Left ventricle myocardium inferior (tissue), 1 donor: ENCODE measurements around the gene CBLC. TPM values are rescaled to one million over a fixed set of nuclear protein-coding genes. Genes with fewer than 3 reads are reported as not detected.

Source experiments
- DNase-seq: peaks from one replicate; pipeline ENCODE4 v3.0.0-alpha.2; 2020
- H3K27ac ChIP-seq: fragments of 200-600 bp; replicated peaks from 2 replicates; pipeline ENCODE4 v1.8.0; 2021
- H3K27me3 ChIP-seq: fragments of 200-600 bp; 2 replicates; pipeline ENCODE4 v1.8.0; 2021; ENCODE audit warnings: low read depth
- H3K36me3 ChIP-seq: fragments of 200-600 bp; 2 replicates; pipeline ENCODE4 v1.8.0; 2021
- H3K4me1 ChIP-seq: fragments of 200-600 bp; 2 replicates; pipeline ENCODE4 v1.8.0; 2021
- H3K4me3 ChIP-seq: fragments of 200-600 bp; 2 replicates; pipeline ENCODE4 v1.8.0; 2021; ENCODE audit warnings: mild to moderate bottlenecking, moderate library complexity
- H3K9me3 ChIP-seq: fragments of 200-600 bp; replicated peaks from 2 replicates; pipeline ENCODE4 v1.8.0; 2021
- CTCF ChIP-seq: fragments of 200-600 bp; IDR thresholded peaks from 2 replicates; pipeline ENCODE4 v1.8.0; 2021; ENCODE audit warnings: antibody characterized with exemption, mild to moderate bottlenecking, borderline replicate concordance
- intact Hi-C: fragments of 100-400 bp; cut with micrococcal nuclease; formaldehyde crosslinking; loops from one replicate; pipeline ENCODE4 v1.11.0; 2022
- long read RNA-seq: library from polyadenylated mRNA; unstranded; transcript quantifications from one replicate; pipeline ENCODE4 v2.0.0, GENCODE V29; 2021
- total RNA-seq: library from RNA; stranded (reverse); fragmentation: NEBNext Ultra II Directional; extraction: Animal tissue kit (Norgen Biotek cat#: 25700); gene quantifications from one replicate; pipeline ENCODE4 v1.2.1, GENCODE V29; 2021
- donor health status: DM: no; HTN: yes; CAD: no; lungs with severe emphysema.

CBLC gene
- not detected for total RNA-seq
- long read RNA-seq: 0 reads

- Histone ChIP-seq H3K36me3 (no peaks in the 10 kb centered on the region), H3K9me3 (no peaks in the 10 kb centered on the region), H3K4me1 (no peaks in the 10 kb centered on the region), H3K4me3 (no peak within 1 kb of the TSS), H3K27me3 (peaks cover 18% of the 10 kb centered on the region), H3K27ac (no peak within 1 kb of the TSS)
- intact Hi-C loops: no loop called here
- no peak for DNase-seq
- no peak for TF ChIP-seq CTCF
These were observed at the start of gene CBLC for GRCh38 chr19:44777715-44778347. TSS of gene CBLC (plus strand) at chr19:44777890. CDS start at chr19:44777932, 42 bp downstream.

GRCh38 chr19:44728178-44728577 is 49.5 kb upstream of the CBLC start:
- H3K27me3 ChIP-seq: no peaks in the 10 kb centered on the region
- no peak for DNase-seq
- no peak overlapping the region for H3K27ac ChIP-seq
- H3K36me3 ChIP-seq: no peaks in the 10 kb centered on the region
- no peaks in the 10 kb centered on the region for H3K9me3 ChIP-seq
- H3K4me1 ChIP-seq: peaks cover 30% of the 10 kb centered on the region
- intact Hi-C loops: no loop called here
- no peak overlapping the region for H3K4me3 ChIP-seq
- no peak for TF ChIP-seq CTCF

GRCh38 chr19:44729516-44730033 is 48.1 kb upstream of the CBLC start:
- no peaks in the 10 kb centered on the region for H3K9me3 ChIP-seq
- intact Hi-C loops: no loop called here
- H3K4me1 ChIP-seq: peaks cover 16% of the 10 kb centered on the region
- TF ChIP-seq CTCF: no peak
- no peaks in the 10 kb centered on the region for H3K27me3 ChIP-seq
- H3K4me3 ChIP-seq: no peak overlapping the region
- no peak overlapping the region for H3K27ac ChIP-seq
- no peak for DNase-seq
- no peaks in the 10 kb centered on the region for H3K36me3 ChIP-seq

GRCh38 chr19:44731081-44731480 is 46.6 kb upstream of the CBLC start:
- no peak for DNase-seq
- no peak for TF ChIP-seq CTCF
- Histone ChIP-seq H3K4me3 (no peak overlapping the region), H3K36me3 (no peaks in the 10 kb centered on the region), H3K9me3 (no peaks in the 10 kb centered on the region), H3K27me3 (no peaks in the 10 kb centered on the region), H3K4me1 (peaks cover under 1% of the 10 kb centered on the region), H3K27ac (no peak overlapping the region)
- intact Hi-C loops: no loop called here

GRCh38 chr19:44731622-44732021 is 46.1 kb upstream of the CBLC start:
- Histone ChIP-seq H3K9me3 (no peaks in the 10 kb centered on the region), H3K27ac (no peak overlapping the region), H3K27me3 (no peaks in the 10 kb centered on the region), H3K36me3 (no peaks in the 10 kb centered on the region), H3K4me1 (no peaks in the 10 kb centered on the region), H3K4me3 (no peak overlapping the region)
- intact Hi-C loops: no loop called here
- DNase-seq: no peak
- TF ChIP-seq CTCF: no peak
